Measurements from ENCODE around the gene ERBB2. TPM values are rescaled to one million over a fixed set of nuclear protein-coding genes. Genes with fewer than 3 reads are reported as not detected.

ERBB2 gene
- total and polyA plus RNA-seq, 2 of the 13 experiments (the other 11 are each of a cell fraction or from before 2014, with no cell fraction given): 57.7 to 64.1 TPM

GRCh38 chr17:39754161-39754957, 54.5 kb downstream of the ERBB2 start (continued):
- TF ChIP-seq ZNF224 (CRISPR knock-in tag; IDR thresholded peaks at IDR 0.05) (peak; percentile 85; the same call in 1 of the 2 replicates), ZNF354B (CRISPR knock-in tag; IDR thresholded peaks at IDR 0.05) (no peak), ZNF331 (CRISPR knock-in tag; IDR thresholded peaks at IDR 0.05) (peak; percentile 87), SALL1 (CRISPR knock-in tag; IDR thresholded peaks at IDR 0.05) (peak; percentile 92), JUN (CRISPR knock-in tag; IDR thresholded peaks at IDR 0.05) (no peak), PHF8 (CRISPR knock-in tag; IDR thresholded peaks at IDR 0.05) (peak; percentile 73), RFX3 (CRISPR knock-in tag; IDR thresholded peaks at IDR 0.05) (no peak), ARID4A (CRISPR knock-in tag; IDR thresholded peaks at IDR 0.05; ENCODE audit: borderline replicate concordance) (peak; percentile 90), ZNF12 (CRISPR knock-in tag; IDR thresholded peaks at IDR 0.05) (peak; percentile 67), NKX3-1 (CRISPR knock-in tag; IDR thresholded peaks at IDR 0.05) (no peak; the same call in 1 of the 2 replicates), HNRNPK (IDR thresholded peaks at IDR 0.05; ENCODE audit: low read depth, low read length, poor library complexity, severe bottlenecking) (peak; percentile 88), YEATS2 (CRISPR knock-in tag; IDR thresholded peaks at IDR 0.05; ENCODE audit: borderline replicate concordance) (peak; percentile 65; the same call in 1 of the 2 replicates), KLF13 (CRISPR knock-in tag; IDR thresholded peaks at IDR 0.05) (0 out of 2 replicates have a peak, but pooled peaks have one; percentile 83), MXD3 (CRISPR knock-in tag; IDR thresholded peaks at IDR 0.05) (peak; percentile 95; the same call in 1 of the 2 replicates), ZBTB14 (CRISPR knock-in tag; IDR thresholded peaks at IDR 0.05) (peak; percentile 97), SRY (CRISPR knock-in tag; IDR thresholded peaks at IDR 0.05) (peak; percentile 80; the same call in 1 of the 2 replicates), ZNF17 (CRISPR knock-in tag; IDR thresholded peaks at IDR 0.05) (no peak), KDM3A (CRISPR knock-in tag; IDR thresholded peaks at IDR 0.05; ENCODE audit: low read depth) (peak; percentile 94), UBTF (CRISPR knock-in tag; IDR thresholded peaks at IDR 0.05) (peak; percentile 93), ZFAT (CRISPR knock-in tag; conservative IDR thresholded peaks at IDR 0.05) (0 out of 2 replicates have a peak, but pooled peaks have one; percentile 50)
